Erythroblast (primary cell): Measurements from ENCODE around the gene MRPS22.

ENCODE experiments used
- GATA1 ChIP-seq: IDR thresholded peaks from 2 replicates; pipeline ENCODE4 v1.6.1; 2011; ENCODE audit warnings: low read depth, mild to moderate bottlenecking, control low read depth, low read length, moderate library complexity
- POLR2A ChIP-seq: IDR thresholded peaks from 2 replicates; pipeline ENCODE4 v1.6.1; 2011; ENCODE audit warnings: mild to moderate bottlenecking, low read length

- TF ChIP-seq POLR2A = no peak
- TF ChIP-seq GATA1 = no peak
Measured at GRCh38 chr3:139361276-139361675, 17.5 kb downstream of the MRPS22 start.
